ENCODE results near the gene SLC16A10.

DNA sequence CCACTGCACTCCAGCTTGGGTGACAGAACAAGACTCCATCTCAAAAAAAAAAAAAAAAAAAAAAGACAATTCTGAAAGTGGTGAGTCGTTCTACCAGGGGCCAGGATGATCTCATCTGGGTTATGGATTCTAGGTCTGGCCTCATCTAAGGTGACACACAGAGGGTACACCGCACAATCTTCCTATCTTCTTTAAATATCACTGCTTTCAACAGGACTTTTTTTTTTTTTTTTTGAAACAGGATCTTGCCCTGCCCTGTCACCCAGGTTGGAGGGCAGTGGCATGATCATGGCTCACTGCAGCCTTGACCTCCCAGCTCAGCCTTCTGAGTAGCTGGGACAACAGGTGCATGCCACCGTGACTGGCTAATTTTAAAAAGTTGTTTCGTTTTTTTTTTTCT, 67.7 kb downstream of the SLC16A10 start:
- TF ChIP-seq, protein P1, sequence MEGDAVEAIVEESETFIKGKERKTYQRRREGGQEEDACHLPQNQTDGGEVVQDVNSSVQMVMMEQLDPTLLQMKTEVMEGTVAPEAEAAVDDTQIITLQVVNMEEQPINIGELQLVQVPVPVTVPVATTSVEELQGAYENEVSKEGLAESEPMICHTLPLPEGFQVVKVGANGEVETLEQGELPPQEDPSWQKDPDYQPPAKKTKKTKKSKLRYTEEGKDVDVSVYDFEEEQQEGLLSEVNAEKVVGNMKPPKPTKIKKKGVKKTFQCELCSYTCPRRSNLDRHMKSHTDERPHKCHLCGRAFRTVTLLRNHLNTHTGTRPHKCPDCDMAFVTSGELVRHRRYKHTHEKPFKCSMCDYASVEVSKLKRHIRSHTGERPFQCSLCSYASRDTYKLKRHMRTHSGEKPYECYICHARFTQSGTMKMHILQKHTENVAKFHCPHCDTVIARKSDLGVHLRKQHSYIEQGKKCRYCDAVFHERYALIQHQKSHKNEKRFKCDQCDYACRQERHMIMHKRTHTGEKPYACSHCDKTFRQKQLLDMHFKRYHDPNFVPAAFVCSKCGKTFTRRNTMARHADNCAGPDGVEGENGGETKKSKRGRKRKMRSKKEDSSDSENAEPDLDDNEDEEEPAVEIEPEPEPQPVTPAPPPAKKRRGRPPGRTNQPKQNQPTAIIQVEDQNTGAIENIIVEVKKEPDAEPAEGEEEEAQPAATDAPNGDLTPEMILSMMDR (IDR thresholded peaks at IDR 0.05): no peak
- TF ChIP-seq POLR2A (IDR thresholded peaks at IDR 0.05): no peak

Data from thyroid gland (tissue), 4 donors.